Keratinocyte (primary cell): ENCODE data around the gene OR7G3. TPM values are rescaled to one million over a fixed set of nuclear protein-coding genes. Genes with fewer than 3 reads are reported as not detected.

Experiments
- DNase-seq: peaks from one replicate; pipeline ENCODE4 v3.0.0-alpha.2; 2011; ENCODE audit warnings: low read depth, missing footprints, low spot score
- FAIRE-seq: peaks from 2 replicates; lab custom pipeline; 2011; peaks lifted over from hg19 to GRCh38; lab: Jason Lieb, UNC
- H2AFZ ChIP-seq: 2 replicates; pipeline ENCODE4 v1.6.0; 2012; ENCODE audit warnings: low read length, control low read depth, inconsistent platforms; ENCODE audit not compliant: control insufficient read depth
- H3K27ac ChIP-seq: 2 replicates; pipeline ENCODE4 v1.5.1; 2011; ENCODE audit warnings: low read length; ENCODE audit not compliant: control insufficient read depth, insufficient read depth
- H3K27me3 ChIP-seq: 3 replicates; pipeline ENCODE4 v1.6.0; 2011; ENCODE audit warnings: low read length; ENCODE audit not compliant: control insufficient read depth, insufficient read depth; ENCODE audit errors: extremely low read depth
- H3K36me3 ChIP-seq, 2 experiments: 2 replicates in 1 of 2; 3 replicates in 1 of 2; pipeline ENCODE4 v1.5.1; 2011; ENCODE audit warnings: low read length in 2 of 2, mild to moderate bottlenecking in 1 of 2; ENCODE audit not compliant: control insufficient read depth in 2 of 2, insufficient read depth in 2 of 2; ENCODE audit errors: extremely low read depth in 1 of 2
- H3K4me1 ChIP-seq: 3 replicates; pipeline ENCODE4 v1.5.1; 2011; ENCODE audit warnings: low read length; ENCODE audit not compliant: control insufficient read depth, insufficient read depth; ENCODE audit errors: extremely low read depth
- H3K4me2 ChIP-seq: 3 replicates; pipeline ENCODE4 v1.6.0; 2011; ENCODE audit warnings: low read depth, low read length; ENCODE audit not compliant: control insufficient read depth, insufficient read depth; ENCODE audit errors: extremely low read depth
- H3K4me3 ChIP-seq, 3 experiments: fragments of 200-600 bp in 1 of 3; sonication (generic) in 1 of 3; 2 replicates in 2 of 3; 3 replicates in 1 of 3; pipeline ENCODE4 v1.5.1; 2011 to 2016; ENCODE audit warnings: low read length in 3 of 3, mild to moderate bottlenecking in 3 of 3, control low read depth in 2 of 3, inconsistent platforms in 1 of 3, low read depth in 1 of 3, mixed read lengths in 1 of 3, mixed run types in 1 of 3, moderate library complexity in 1 of 3; ENCODE audit not compliant: control insufficient read depth in 2 of 3, insufficient read depth in 2 of 3; ENCODE audit errors: extremely low read depth in 1 of 3
- H3K79me2 ChIP-seq: 2 replicates; pipeline ENCODE4 v1.6.0; 2012; ENCODE audit warnings: low read length; ENCODE audit not compliant: control insufficient read depth, insufficient read depth
- H3K9ac ChIP-seq: 3 replicates; pipeline ENCODE4 v1.6.0; 2011; ENCODE audit warnings: low read length; ENCODE audit not compliant: control insufficient read depth, insufficient read depth; ENCODE audit errors: extremely low read depth
- H3K9me1 ChIP-seq: 3 replicates; pipeline ENCODE4 v1.6.0; 2011; ENCODE audit warnings: low read length; ENCODE audit not compliant: control insufficient read depth, insufficient read depth; ENCODE audit errors: extremely low read depth
- H3K9me3 ChIP-seq: 2 replicates; pipeline ENCODE4 v1.5.1; 2012; ENCODE audit warnings: low read depth, low read length; ENCODE audit not compliant: control insufficient read depth
- H4K20me1 ChIP-seq: 3 replicates; pipeline ENCODE4 v1.6.0; 2011; ENCODE audit warnings: low read length; ENCODE audit not compliant: control insufficient read depth, insufficient read depth; ENCODE audit errors: extremely low read depth
- EZH2 ChIP-seq: IDR thresholded peaks from one replicate; pipeline ENCODE4 v1.6.1; 2012; ENCODE audit warnings: inconsistent platforms, mild to moderate bottlenecking, low read length, moderate library complexity
- dilution Hi-C: fragments of 300-500 bp; cut with MboI; formaldehyde crosslinking; loops from one replicate; pipeline ENCODE4 v1.7.0; 2020; ENCODE audit warnings: low sequenced_read_pairs; ENCODE audit not compliant: extremely low pct_ligation_motif_present
- polyA plus RNA-seq, 5 experiments: library from polyadenylated mRNA; depleted of rRNA in 3 of 5; stranded (reverse) in 3 of 5; stranded (forward) in 1 of 5; unstranded in 1 of 5; fragments of >200 nt; gene quantifications; 1 replicate in 1 of 5; 2 replicates in 3 of 5; 3 replicates in 1 of 5; pipeline versions ENCODE4 v1.2.1 to v1.2.3, GENCODE V29; 2011 to 2012; ENCODE audit warnings: missing spikeins in 2 of 5, low read depth in 1 of 5, low replicate concordance in 1 of 5
- TF ChIP-seq, protein P1 (sequence below), 3 experiments: IDR thresholded peaks in 1 of 3; conservative IDR thresholded peaks in 1 of 3; optimal IDR thresholded peaks in 1 of 3; 2 replicates in 2 of 3; 3 replicates in 1 of 3; pipeline versions ENCODE3 to v1.5.1; 2011; ENCODE audit warnings: low read length in 3 of 3, mild to moderate bottlenecking in 3 of 3, moderate library complexity in 2 of 3, control low read depth in 1 of 3, inconsistent platforms in 1 of 3; ENCODE audit not compliant: insufficient read depth in 2 of 3; ENCODE audit errors: extremely low read depth in 1 of 3

Gene OR7G3
- polyA plus RNA-seq, 1 donor (not counting 4 experiments of a cell fraction or from before 2014, with no cell fraction given), result not detected

DNA sequence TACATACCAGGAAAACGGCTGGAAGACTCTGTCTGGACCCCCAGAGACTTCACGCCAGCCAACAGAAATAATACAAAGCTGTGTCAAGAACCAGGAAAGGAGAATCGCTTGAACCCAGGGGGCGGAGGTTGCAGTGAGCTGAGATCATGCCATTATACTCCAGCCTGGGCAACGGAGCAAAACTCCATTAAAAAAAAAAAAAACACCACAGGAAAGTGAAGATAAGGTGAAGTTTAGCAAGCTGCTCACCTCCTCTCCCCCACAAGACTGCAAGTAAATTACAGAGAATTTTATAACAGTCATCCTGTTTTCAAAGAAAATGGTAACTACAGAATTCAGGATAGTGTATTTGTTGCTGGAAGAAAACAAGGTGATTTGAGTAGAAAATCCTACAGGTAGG is 10.2 kb downstream of the OR7G3 start:
- DNase-seq (no peak), FAIRE-seq (no peak)
- Histone ChIP-seq H3K9me1 (no peaks in the 10 kb centered on the region), H3K9ac (no peak overlapping the region), H4K20me1 (no peaks in the 10 kb centered on the region), H3K9me3 (no peaks in the 10 kb centered on the region), H3K36me3 (no peaks in the 10 kb centered on the region), H3K27ac (no peak overlapping the region), H2AFZ (no peak overlapping the region), H3K79me2 (no peaks in the 10 kb centered on the region), H3K4me2 (no peak overlapping the region), H3K27me3 (no peaks in the 10 kb centered on the region), H3K4me3 (no peak overlapping the region), H3K4me1 (no peaks in the 10 kb centered on the region)
- dilution Hi-C loops, result no loop called here
- TF ChIP-seq EZH2, result no peak
- TF ChIP-seq, protein P1, sequence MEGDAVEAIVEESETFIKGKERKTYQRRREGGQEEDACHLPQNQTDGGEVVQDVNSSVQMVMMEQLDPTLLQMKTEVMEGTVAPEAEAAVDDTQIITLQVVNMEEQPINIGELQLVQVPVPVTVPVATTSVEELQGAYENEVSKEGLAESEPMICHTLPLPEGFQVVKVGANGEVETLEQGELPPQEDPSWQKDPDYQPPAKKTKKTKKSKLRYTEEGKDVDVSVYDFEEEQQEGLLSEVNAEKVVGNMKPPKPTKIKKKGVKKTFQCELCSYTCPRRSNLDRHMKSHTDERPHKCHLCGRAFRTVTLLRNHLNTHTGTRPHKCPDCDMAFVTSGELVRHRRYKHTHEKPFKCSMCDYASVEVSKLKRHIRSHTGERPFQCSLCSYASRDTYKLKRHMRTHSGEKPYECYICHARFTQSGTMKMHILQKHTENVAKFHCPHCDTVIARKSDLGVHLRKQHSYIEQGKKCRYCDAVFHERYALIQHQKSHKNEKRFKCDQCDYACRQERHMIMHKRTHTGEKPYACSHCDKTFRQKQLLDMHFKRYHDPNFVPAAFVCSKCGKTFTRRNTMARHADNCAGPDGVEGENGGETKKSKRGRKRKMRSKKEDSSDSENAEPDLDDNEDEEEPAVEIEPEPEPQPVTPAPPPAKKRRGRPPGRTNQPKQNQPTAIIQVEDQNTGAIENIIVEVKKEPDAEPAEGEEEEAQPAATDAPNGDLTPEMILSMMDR (optimal IDR thresholded peaks at IDR 0.05 in 1 of 3, IDR thresholded peaks at IDR 0.05 in 1 of 3, conservative IDR thresholded peaks at IDR 0.05 in 1 of 3; ENCODE audit: extremely low read depth in 1 of 3, insufficient read depth in 2 of 3, low read length in 3 of 3), result no peak

DNA sequence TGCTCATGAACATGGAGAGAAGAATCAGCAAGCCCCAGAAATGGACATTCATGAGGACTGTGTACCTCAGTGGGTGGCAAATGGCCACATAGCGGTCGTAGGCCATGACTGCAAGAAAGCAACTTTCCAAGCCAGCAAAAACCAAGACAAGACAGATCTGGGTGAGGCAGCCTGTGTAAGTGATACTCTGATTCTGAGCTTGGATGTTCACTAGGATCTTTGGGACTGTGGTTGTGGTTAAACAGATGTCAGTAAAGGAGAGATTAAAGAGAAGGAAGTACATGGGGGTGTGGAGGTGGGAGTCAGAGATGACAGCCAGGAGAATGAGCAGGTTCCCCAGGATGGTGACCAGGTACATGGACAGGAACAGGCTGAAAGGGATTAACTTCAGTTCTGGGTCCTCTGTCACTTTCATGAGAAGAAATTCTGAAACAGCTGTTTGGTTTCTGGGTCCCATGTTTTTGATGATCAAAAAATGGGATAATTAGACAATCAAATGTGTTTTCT is 11.4 kb downstream of the OR7G3 start, which contains the start of gene OR7G1:
Gene OR7G1 (minus strand): TSS at position 457 of the 507 bp plus-strand sequence. CDS start 0 bp downstream, at position 457.
- H3K4me2 ChIP-seq, result no peak within 1 kb of the TSS
- no peaks in the 10 kb centered on the region for H3K4me1 ChIP-seq
- H3K79me2 ChIP-seq, result no peaks in the 10 kb centered on the region
- no peaks in the 10 kb centered on the region for H3K9me3 ChIP-seq
- no peak within 1 kb of the TSS for H3K27ac ChIP-seq
- H3K4me3 ChIP-seq, result no peak within 1 kb of the TSS
- TF ChIP-seq, protein P1 (optimal IDR thresholded peaks at IDR 0.05 in 1 of 3, IDR thresholded peaks at IDR 0.05 in 1 of 3, conservative IDR thresholded peaks at IDR 0.05 in 1 of 3; ENCODE audit: extremely low read depth in 1 of 3, insufficient read depth in 2 of 3, low read length in 3 of 3), result no peak
- TF ChIP-seq EZH2, result no peak
- no peak for DNase-seq
- H3K9ac ChIP-seq, result no peak within 1 kb of the TSS
- no peaks in the 10 kb centered on the region for H4K20me1 ChIP-seq
- H3K9me1 ChIP-seq, result no peaks in the 10 kb centered on the region
- no peak within 1 kb of the TSS for H2AFZ ChIP-seq
- no peak for FAIRE-seq
- dilution Hi-C loops, result no loop called here
- H3K27me3 ChIP-seq, result no peaks in the 10 kb centered on the region
- no peaks in the 10 kb centered on the region for H3K36me3 ChIP-seq
